PC-3 (cell line): ENCODE data around the gene MAGI1.

Source experiments
- EZH2phosphoT487 ChIP-seq: fragments of 300-600 bp; sonication (generic); IDR thresholded peaks from 2 replicates; pipeline ENCODE4 v1.6.1; 2018; ENCODE audit warnings: mild to moderate bottlenecking, antibody characterized with exemption, low read length, borderline replicate concordance
- TF ChIP-seq, protein P1 (sequence below): fragments of 300-600 bp; sonication (generic); conservative IDR thresholded peaks from 2 replicates; pipeline ENCODE4 v1.5.1; 2017; ENCODE audit warnings: antibody characterized with exemption, low read depth, mild to moderate bottlenecking, low read length

DNA sequence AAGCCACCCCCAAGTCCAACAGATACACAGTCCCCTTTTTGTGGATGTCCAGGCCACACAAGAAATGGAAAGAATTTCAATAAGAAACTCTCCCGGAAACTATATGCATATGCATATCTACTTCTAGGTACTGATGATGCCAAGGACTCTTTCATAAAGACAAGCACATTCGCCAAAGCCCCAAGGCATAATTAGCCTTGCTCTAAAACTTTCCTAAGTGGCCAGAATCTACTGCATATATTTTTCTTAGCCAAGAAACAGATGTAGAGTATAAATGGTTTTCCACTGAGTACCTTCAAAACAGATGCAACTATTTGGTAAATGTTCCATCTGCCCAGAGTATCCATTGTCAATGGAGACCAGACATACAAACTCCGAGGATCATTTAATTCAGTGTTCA, 73.9 kb downstream of the MAGI1 start:
- TF ChIP-seq, protein P1, sequence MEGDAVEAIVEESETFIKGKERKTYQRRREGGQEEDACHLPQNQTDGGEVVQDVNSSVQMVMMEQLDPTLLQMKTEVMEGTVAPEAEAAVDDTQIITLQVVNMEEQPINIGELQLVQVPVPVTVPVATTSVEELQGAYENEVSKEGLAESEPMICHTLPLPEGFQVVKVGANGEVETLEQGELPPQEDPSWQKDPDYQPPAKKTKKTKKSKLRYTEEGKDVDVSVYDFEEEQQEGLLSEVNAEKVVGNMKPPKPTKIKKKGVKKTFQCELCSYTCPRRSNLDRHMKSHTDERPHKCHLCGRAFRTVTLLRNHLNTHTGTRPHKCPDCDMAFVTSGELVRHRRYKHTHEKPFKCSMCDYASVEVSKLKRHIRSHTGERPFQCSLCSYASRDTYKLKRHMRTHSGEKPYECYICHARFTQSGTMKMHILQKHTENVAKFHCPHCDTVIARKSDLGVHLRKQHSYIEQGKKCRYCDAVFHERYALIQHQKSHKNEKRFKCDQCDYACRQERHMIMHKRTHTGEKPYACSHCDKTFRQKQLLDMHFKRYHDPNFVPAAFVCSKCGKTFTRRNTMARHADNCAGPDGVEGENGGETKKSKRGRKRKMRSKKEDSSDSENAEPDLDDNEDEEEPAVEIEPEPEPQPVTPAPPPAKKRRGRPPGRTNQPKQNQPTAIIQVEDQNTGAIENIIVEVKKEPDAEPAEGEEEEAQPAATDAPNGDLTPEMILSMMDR, result no peak
- no peak for TF ChIP-seq EZH2phosphoT487
